SK-N-SH (cell line): ENCODE measurements around the gene COLQ. TPM values are rescaled to one million over a fixed set of nuclear protein-coding genes. Genes with fewer than 3 reads are reported as not detected.
A peak's percentile ranks its signal among the peaks of the same experiment; 100 is the strongest.

Experiments
- CTCF ChIA-PET: fragments of 300-600, 350-600 bp; formaldehyde crosslinking; extraction: SDS; loops from one replicate; lab custom pipeline; 2021; lab: Yijun Ruan, JAX
- POLR2A ChIA-PET: fragments of 350-600 bp; sonication (Branson Sonifier 250); formaldehyde crosslinking; extraction: SDS; loops from one replicate; lab custom pipeline; 2020; ENCODE audit warnings: antibody characterized with exemption, inconsistent platforms; lab: Yijun Ruan, JAX
- DNase-seq: peaks from one replicate; pipeline ENCODE4 v3.0.0; 2012
- H2AFZ ChIP-seq: fragments of 200-600 bp; sonication (generic); 2 replicates; pipeline ENCODE4 v1.8.1; 2016; ENCODE audit warnings: antibody characterized with exemption, mild to moderate bottlenecking, low read depth
- H3F3A ChIP-seq: fragments of 200-600 bp; sonication (generic); replicated peaks from 2 replicates; pipeline ENCODE3; 2016; ENCODE audit warnings: antibody characterized with exemption, mild to moderate bottlenecking; ENCODE audit not compliant: insufficient read depth
- H3K27ac ChIP-seq, 2 experiments: fragments of 200-500 bp in 1 of 2; fragments of 200-600 bp in 1 of 2; sonication (Bioruptor generic) in 1 of 2; sonication (generic), shearing (Covaris generic) in 1 of 2; 2 replicates each; pipeline versions ENCODE4 v1.5.1 to v1.6.1; 2014 to 2016; ENCODE audit warnings: low read depth in 2 of 2, inconsistent platforms in 1 of 2, low read length in 1 of 2, mild to moderate bottlenecking in 1 of 2, mixed read lengths in 1 of 2
- H3K27me3 ChIP-seq: fragments of 200-600 bp; sonication (generic), shearing (Covaris generic); 2 replicates; pipeline ENCODE4 v1.6.1; 2016; ENCODE audit warnings: mixed run types; ENCODE audit not compliant: insufficient read depth
- H3K36me3 ChIP-seq, 2 experiments: fragments of 200-500 bp in 1 of 2; fragments of 200-600 bp in 1 of 2; sonication (Bioruptor generic) in 1 of 2; sonication (generic) in 1 of 2; replicated peaks in 1 of 2; 2 replicates each; pipeline versions ENCODE3 to v1.5.1; 2014 to 2016; ENCODE audit warnings: low read length in 1 of 2, mild to moderate bottlenecking in 1 of 2; ENCODE audit not compliant: insufficient read depth in 2 of 2, control insufficient read depth in 1 of 2
- H3K4me1 ChIP-seq, 2 experiments: fragments of 200-500 bp in 1 of 2; fragments of 200-600 bp in 1 of 2; sonication (Bioruptor generic) in 1 of 2; sonication (generic), shearing (Covaris generic) in 1 of 2; 2 replicates each; pipeline versions ENCODE4 v1.5.1 to v1.6.1; 2014 to 2016; ENCODE audit warnings: low read depth in 1 of 2, low read length in 1 of 2, mixed run types in 1 of 2; ENCODE audit not compliant: insufficient read depth in 2 of 2, control insufficient read depth in 1 of 2
- H3K4me2 ChIP-seq: fragments of 200-600 bp; sonication (generic), shearing (Covaris generic); 2 replicates; pipeline ENCODE4 v1.6.1; 2017; ENCODE audit warnings: mixed run types
- H3K4me3 ChIP-seq, 2 experiments: fragments of 200-500 bp in 1 of 2; fragments of 200-600 bp in 1 of 2; sonication (Bioruptor generic) in 1 of 2; sonication (generic), shearing (Covaris generic) in 1 of 2; 2 replicates each; pipeline versions ENCODE4 v1.5.1 to v1.8.1; 2014 to 2016; ENCODE audit warnings: low read depth in 2 of 2, inconsistent platforms in 1 of 2, low read length in 1 of 2, mild to moderate bottlenecking in 1 of 2, mixed read lengths in 1 of 2, moderate library complexity in 1 of 2
- H3K79me2 ChIP-seq: fragments of 200-600 bp; sonication (generic); 2 replicates; pipeline ENCODE4 v1.8.1; 2017; ENCODE audit warnings: mild to moderate bottlenecking; ENCODE audit not compliant: insufficient read depth
- H3K9ac ChIP-seq: fragments of 200-600 bp; sonication (generic); 2 replicates; pipeline ENCODE4 v1.6.1; 2017; ENCODE audit warnings: mixed run types
- H3K9me2 ChIP-seq: fragments of 200-600 bp; sonication (generic); 2 replicates; pipeline ENCODE4 v1.6.1; 2017; ENCODE audit warnings: mixed run types
- H3K9me3 ChIP-seq: fragments of 200-600 bp; sonication (generic); 2 replicates; pipeline ENCODE4 v1.6.1; 2017; ENCODE audit warnings: mixed run types, mild to moderate bottlenecking, moderate library complexity
- H4K20me1 ChIP-seq: fragments of 200-600 bp; sonication (generic); 2 replicates; pipeline ENCODE4 v1.6.1; 2017; ENCODE audit warnings: mild to moderate bottlenecking, mixed run types; ENCODE audit not compliant: insufficient read depth
- ELF1 ChIP-seq: IDR thresholded peaks from 2 replicates; pipeline ENCODE4 v1.4.0; 2012
- EP300 ChIP-seq, 2 experiments: IDR thresholded peaks; 2 replicates each; pipeline versions ENCODE4 v1.4.0 to v1.6.1; 2012; ENCODE audit warnings: borderline replicate concordance in 1 of 2, low read depth in 1 of 2, low read length in 1 of 2
- EZH2phosphoT487 ChIP-seq: fragments of 200-600 bp; sonication (generic); IDR thresholded peaks from 2 replicates; pipeline ENCODE4 v1.6.1; 2017; ENCODE audit warnings: low read depth, mixed run types, mild to moderate bottlenecking, antibody characterized with exemption, moderate library complexity, borderline replicate concordance
- FOSL2 ChIP-seq: IDR thresholded peaks from 2 replicates; pipeline ENCODE4 v1.4.0; 2012; ENCODE audit warnings: low read depth, mild to moderate bottlenecking, moderate library complexity, borderline replicate concordance
- FOXM1 ChIP-seq: IDR thresholded peaks from 2 replicates; pipeline ENCODE4 v1.4.0; 2012; ENCODE audit warnings: low read depth, mild to moderate bottlenecking
- GABPA ChIP-seq: IDR thresholded peaks from 2 replicates; pipeline ENCODE4 v1.4.0; 2012; ENCODE audit warnings: low read depth, mild to moderate bottlenecking
- IRF3 ChIP-seq: fragments of 150-350 bp; IDR thresholded peaks from 2 replicates; pipeline ENCODE4 v1.6.1; 2016; ENCODE audit warnings: mild to moderate bottlenecking, low read depth, low read length
- JUND ChIP-seq: IDR thresholded peaks from 2 replicates; pipeline ENCODE4 v1.4.0; 2012
- MAX ChIP-seq: IDR thresholded peaks from 2 replicates; pipeline ENCODE4 v1.4.0; 2012; ENCODE audit warnings: low read depth
- MEF2A ChIP-seq: IDR thresholded peaks from 2 replicates; pipeline ENCODE4 v1.4.0; 2012; ENCODE audit warnings: low read depth, borderline replicate concordance
- PBX3 ChIP-seq: IDR thresholded peaks from 2 replicates; pipeline ENCODE4; 2012
- RAD21 ChIP-seq: IDR thresholded peaks from 2 replicates; pipeline ENCODE4 v1.6.1; 2012; ENCODE audit warnings: mild to moderate bottlenecking, low read length
- RCOR1 ChIP-seq: fragments of 150-350 bp; IDR thresholded peaks from 2 replicates; pipeline ENCODE4 v1.6.1; 2017; ENCODE audit warnings: antibody characterized with exemption, low read length
- REST ChIP-seq: IDR thresholded peaks from 2 replicates; pipeline ENCODE4 v1.6.1; 2012; ENCODE audit warnings: mild to moderate bottlenecking, low read depth, low read length, moderate library complexity
- RXRA ChIP-seq: IDR thresholded peaks from 2 replicates; pipeline ENCODE4 v1.4.0; 2012; ENCODE audit warnings: low read depth, mild to moderate bottlenecking, borderline replicate concordance
- SIN3A ChIP-seq: IDR thresholded peaks from 2 replicates; pipeline ENCODE4 v1.6.1; 2012; ENCODE audit warnings: low read depth, mild to moderate bottlenecking, low read length, moderate library complexity, borderline replicate concordance
- SMC3 ChIP-seq: IDR thresholded peaks from 2 replicates; pipeline ENCODE4 v1.6.1; 2012; ENCODE audit warnings: low read depth, low read length, improper control_type of control experiment
- TCF12 ChIP-seq: IDR thresholded peaks from 2 replicates; pipeline ENCODE4 v1.4.0; 2012
- WGBS: methylation state at CpG from one replicate; pipeline ENCODE4 v1.1.6; 2017; ENCODE audit warnings: low lambda C conversion rate; 5-methylcytosine and 5-hydroxymethylcytosine counted together
- polyA plus RNA-seq, 3 experiments: library from polyadenylated mRNA; depleted of rRNA; stranded (reverse); fragments of >200 nt; gene quantifications; 2 replicates each; pipeline ENCODE4 v1.2.3, GENCODE V29; 2012
- TF ChIP-seq, protein P1 (sequence below): fragments of 200-600 bp; sonication (generic); IDR thresholded peaks from 2 replicates; pipeline ENCODE4 v1.6.1; 2017; ENCODE audit warnings: antibody characterized with exemption, mild to moderate bottlenecking, moderate library complexity

The COLQ gene
- polyA plus RNA-seq, 1 of the 3 experiments (the other 2 are of a cell fraction) = 1.5 TPM

- Histone ChIP-seq H3K9me3 (no peaks in the 10 kb centered on the region), H3K36me3 (no peaks in the 10 kb centered on the region), H3K4me1 (peaks cover 0 to 17% of the 10 kb centered on the region in 2 experiments; a peak in 1 of 4 replicates), H3F3A (no peaks in the 10 kb centered on the region), H4K20me1 (no peaks in the 10 kb centered on the region), H3K27ac (peak overlapping the region in 1 of 2 experiments; percentile 87; a peak in 2 of 4 replicates), H3K9ac (no peak overlapping the region), H3K9me2 (no peaks in the 10 kb centered on the region), H3K27me3 (no peaks in the 10 kb centered on the region)
- CTCF ChIA-PET = interaction anchor here (1.1 to 1.4 kb wide), 2 partner anchors 13 to 21 kb away, joined by 3 to 4 read pairs; no protein-coding TSS in a partner anchor
- TF ChIP-seq MEF2A (no peak), RXRA (no peak), ELF1 (no peak)
- TF ChIP-seq, all 33 proteins: peak for 0
- Histone ChIP-seq H2AFZ (no peak overlapping the region), H3K79me2 (no peaks in the 10 kb centered on the region), H3K4me3 (no peak overlapping the region), H3K4me2 (no peak overlapping the region)
- POLR2A ChIA-PET = no interaction called here
- no peak for DNase-seq
Observed at GRCh38 chr3:15479400-15480224, 41.9 kb downstream of the COLQ start.

DNA sequence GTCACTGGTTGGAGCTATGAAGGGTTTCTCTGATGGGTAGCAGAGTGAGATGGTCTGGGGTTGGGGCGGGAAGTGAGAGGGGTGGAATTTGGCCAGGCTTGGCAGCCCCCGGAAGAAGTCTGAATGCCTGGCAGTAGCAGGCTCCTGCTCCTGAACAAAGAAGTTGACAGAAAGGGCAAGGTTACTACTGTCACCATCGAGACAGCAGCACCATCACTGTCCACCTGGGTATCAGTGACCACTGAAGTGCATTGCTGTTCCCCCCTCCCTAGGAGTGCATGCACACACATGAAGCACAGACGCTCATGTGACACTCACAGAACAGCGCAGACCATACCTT lies 42.9 kb downstream of the COLQ start:
- Histone ChIP-seq H3K9ac (no peak overlapping the region), H4K20me1 (no peaks in the 10 kb centered on the region), H3K4me1 (peaks cover 0 to 17% of the 10 kb centered on the region in 2 experiments; a peak in 1 of 4 replicates), H3K79me2 (no peaks in the 10 kb centered on the region), H3K27me3 (no peaks in the 10 kb centered on the region), H3K9me3 (no peaks in the 10 kb centered on the region), H3F3A (no peaks in the 10 kb centered on the region), H3K27ac (peak overlapping the region in 1 of 2 experiments; percentile 87; a peak in 2 of 4 replicates), H3K4me3 (no peak overlapping the region), H3K36me3 (no peaks in the 10 kb centered on the region), H2AFZ (no peak overlapping the region), H3K9me2 (no peaks in the 10 kb centered on the region), H3K4me2 (no peak overlapping the region)
- 57% methylated on average over 5 of the region's 5 CpGs for WGBS
- ChIA-PET POLR2A (no interaction called here), CTCF (interaction anchor here (0.9 to 1.4 kb wide), 3 partner anchors 12 to 22 kb away, joined by 3 to 4 read pairs (median 3); no protein-coding TSS in a partner anchor)
- DNase-seq = peak; percentile 34
- TF ChIP-seq FOXM1 (no peak), RXRA (no peak), MEF2A (no peak), FOSL2 (no peak), REST (no peak), PBX3 (no peak), TCF12 (no peak), RAD21 (no peak), RCOR1 (no peak), EP300 (IDR thresholded peaks at IDR 0.05; ENCODE audit: borderline replicate concordance in 1 of 2, low read depth in 1 of 2, low read length in 1 of 2) (no peak), GABPA (no peak), IRF3 (no peak), JUND (no peak), SMC3 (no peak), SIN3A (no peak), MAX (no peak), EZH2phosphoT487 (no peak)
- TF ChIP-seq, protein P1, sequence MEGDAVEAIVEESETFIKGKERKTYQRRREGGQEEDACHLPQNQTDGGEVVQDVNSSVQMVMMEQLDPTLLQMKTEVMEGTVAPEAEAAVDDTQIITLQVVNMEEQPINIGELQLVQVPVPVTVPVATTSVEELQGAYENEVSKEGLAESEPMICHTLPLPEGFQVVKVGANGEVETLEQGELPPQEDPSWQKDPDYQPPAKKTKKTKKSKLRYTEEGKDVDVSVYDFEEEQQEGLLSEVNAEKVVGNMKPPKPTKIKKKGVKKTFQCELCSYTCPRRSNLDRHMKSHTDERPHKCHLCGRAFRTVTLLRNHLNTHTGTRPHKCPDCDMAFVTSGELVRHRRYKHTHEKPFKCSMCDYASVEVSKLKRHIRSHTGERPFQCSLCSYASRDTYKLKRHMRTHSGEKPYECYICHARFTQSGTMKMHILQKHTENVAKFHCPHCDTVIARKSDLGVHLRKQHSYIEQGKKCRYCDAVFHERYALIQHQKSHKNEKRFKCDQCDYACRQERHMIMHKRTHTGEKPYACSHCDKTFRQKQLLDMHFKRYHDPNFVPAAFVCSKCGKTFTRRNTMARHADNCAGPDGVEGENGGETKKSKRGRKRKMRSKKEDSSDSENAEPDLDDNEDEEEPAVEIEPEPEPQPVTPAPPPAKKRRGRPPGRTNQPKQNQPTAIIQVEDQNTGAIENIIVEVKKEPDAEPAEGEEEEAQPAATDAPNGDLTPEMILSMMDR = no peak
